NCI-H748 (cell line): ENCODE results near the gene RXRA.

Source experiments
- DNase-seq: peaks from one replicate; lab custom pipeline; 2025; ENCODE audit not compliant: unreplicated experiment; lab: John Stamatoyannopoulos, UW

The RXRA gene

GRCh38 chr9:134365115-134365596 is 38.9 kb downstream of the RXRA start:
- no peak for DNase-seq

GRCh38 chr9:134365791-134366222 is 39.6 kb downstream of the RXRA start:
- DNase-seq, result peak; percentile 29

GRCh38 chr9:134366223-134367031 is 40.2 kb downstream of the RXRA start:
- peak; percentile 47 for DNase-seq

GRCh38 chr9:134367061-134367460 is 40.8 kb downstream of the RXRA start:
- DNase-seq, result no peak

- DNase-seq, result peak; percentile 43
These were observed 41.7 kb downstream of the RXRA start for GRCh38 chr9:134367791-134368490.

GRCh38 chr9:134368571-134368970 is 42.3 kb downstream of the RXRA start:
- no peak for DNase-seq

GRCh38 chr9:134369416-134370212 is 43.4 kb downstream of the RXRA start:
- DNase-seq, result no peak

- no peak for DNase-seq
These were observed 43.9 kb downstream of the RXRA start for GRCh38 chr9:134370213-134370492.

- no peak for DNase-seq
These were observed 44.4 kb downstream of the RXRA start for GRCh38 chr9:134370638-134371037.

GRCh38 chr9:134371731-134372130 is 45.5 kb downstream of the RXRA start:
- no peak for DNase-seq

- DNase-seq, result no peak
These were observed 46.5 kb downstream of the RXRA start for GRCh38 chr9:134372581-134373267.

GRCh38 chr9:134373269-134373668 is 47.0 kb downstream of the RXRA start:
- DNase-seq, result no peak

GRCh38 chr9:134373953-134374300 is 47.7 kb downstream of the RXRA start:
- DNase-seq, result no peak

GRCh38 chr9:134374301-134375010 is 48.2 kb downstream of the RXRA start:
- no peak for DNase-seq

- DNase-seq, result no peak
These were observed 48.7 kb downstream of the RXRA start for GRCh38 chr9:134375011-134375390.

- no peak for DNase-seq
These were observed 49.5 kb downstream of the RXRA start for GRCh38 chr9:134375430-134376385.

- no peak for DNase-seq
These were observed 50.3 kb downstream of the RXRA start for GRCh38 chr9:134376386-134377142.

GRCh38 chr9:134377143-134377484 is 50.9 kb downstream of the RXRA start:
- no peak for DNase-seq

GRCh38 chr9:134377976-134378375 is 51.7 kb downstream of the RXRA start:
- DNase-seq, result no peak
